ENCODE measurements around the gene BICC1. TPM values are rescaled to one million over a fixed set of nuclear protein-coding genes. Genes with fewer than 3 reads are reported as not detected.

BICC1 gene, protein sequence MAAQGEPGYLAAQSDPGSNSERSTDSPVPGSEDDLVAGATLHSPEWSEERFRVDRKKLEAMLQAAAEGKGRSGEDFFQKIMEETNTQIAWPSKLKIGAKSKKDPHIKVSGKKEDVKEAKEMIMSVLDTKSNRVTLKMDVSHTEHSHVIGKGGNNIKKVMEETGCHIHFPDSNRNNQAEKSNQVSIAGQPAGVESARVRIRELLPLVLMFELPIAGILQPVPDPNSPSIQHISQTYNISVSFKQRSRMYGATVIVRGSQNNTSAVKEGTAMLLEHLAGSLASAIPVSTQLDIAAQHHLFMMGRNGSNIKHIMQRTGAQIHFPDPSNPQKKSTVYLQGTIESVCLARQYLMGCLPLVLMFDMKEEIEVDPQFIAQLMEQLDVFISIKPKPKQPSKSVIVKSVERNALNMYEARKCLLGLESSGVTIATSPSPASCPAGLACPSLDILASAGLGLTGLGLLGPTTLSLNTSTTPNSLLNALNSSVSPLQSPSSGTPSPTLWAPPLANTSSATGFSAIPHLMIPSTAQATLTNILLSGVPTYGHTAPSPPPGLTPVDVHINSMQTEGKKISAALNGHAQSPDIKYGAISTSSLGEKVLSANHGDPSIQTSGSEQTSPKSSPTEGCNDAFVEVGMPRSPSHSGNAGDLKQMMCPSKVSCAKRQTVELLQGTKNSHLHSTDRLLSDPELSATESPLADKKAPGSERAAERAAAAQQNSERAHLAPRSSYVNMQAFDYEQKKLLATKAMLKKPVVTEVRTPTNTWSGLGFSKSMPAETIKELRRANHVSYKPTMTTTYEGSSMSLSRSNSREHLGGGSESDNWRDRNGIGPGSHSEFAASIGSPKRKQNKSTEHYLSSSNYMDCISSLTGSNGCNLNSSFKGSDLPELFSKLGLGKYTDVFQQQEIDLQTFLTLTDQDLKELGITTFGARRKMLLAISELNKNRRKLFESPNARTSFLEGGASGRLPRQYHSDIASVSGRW
- polyA plus RNA-seq = 6.2 TPM
- long read RNA-seq, donor 1 = 0 reads
- long read RNA-seq, donor 2 = 0 reads
- long read RNA-seq, donor 3 = 0 reads
- long read RNA-seq, donor 4 = 0 reads
- long read RNA-seq, donor 5, full-length matches to known transcripts = 1 of 1 reads
- long read RNA-seq, donor 5, partial matches to known transcripts = 0 of 1 reads
- long read RNA-seq, donor 5, other reads (novel, unspliced or antisense) = 0 of 1 reads
- long read RNA-seq, donor 6 = 0 reads
- long read RNA-seq, donor 7 = 0 reads
- long read RNA-seq, donor 8 = 0 reads
- long read RNA-seq, donor 9 = 0 reads
- long read RNA-seq, donor 10, full-length matches to known transcripts = 2 of 2 reads
- long read RNA-seq, donor 10, partial matches to known transcripts = 0 of 2 reads
- long read RNA-seq, donor 10, other reads (novel, unspliced or antisense) = 0 of 2 reads
- long read RNA-seq, donor 11 = 0 reads

DNA sequence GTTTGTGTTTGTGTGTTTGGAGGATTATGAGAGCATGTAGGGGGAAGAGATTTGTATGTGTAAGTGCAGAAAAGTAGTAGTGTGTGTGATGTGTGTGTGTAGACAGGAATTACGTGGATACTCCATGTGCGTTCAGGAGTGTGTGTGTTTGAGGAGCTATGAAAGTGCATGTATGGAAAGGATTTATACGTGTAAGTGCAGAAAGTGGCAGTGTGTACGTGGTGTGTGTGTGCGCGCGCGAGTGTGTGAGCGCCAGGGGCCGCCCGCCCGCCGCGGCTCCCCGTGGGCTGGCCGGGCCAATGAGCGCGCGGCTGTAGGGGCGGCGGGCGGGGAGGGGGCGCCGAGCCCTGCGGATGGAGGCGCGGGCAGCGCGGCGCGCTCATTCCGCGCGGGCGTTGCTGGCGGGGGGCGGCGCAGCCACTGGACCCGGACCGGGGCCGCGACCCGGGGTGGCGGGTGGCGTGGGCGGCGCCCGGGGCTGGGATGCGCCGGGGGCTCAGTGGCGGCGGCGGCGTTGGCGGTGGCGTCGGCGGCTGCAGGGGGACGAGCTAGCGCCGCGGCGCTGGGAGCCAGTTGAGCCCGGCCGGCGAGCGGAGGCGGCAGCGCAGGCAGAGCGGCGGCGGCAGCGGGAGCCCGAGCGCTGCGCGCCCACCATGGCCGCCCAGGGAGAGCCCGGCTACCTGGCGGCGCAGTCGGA is at the start of gene BICC1:
TSS of gene BICC1 (plus strand) at position 382 of the 697 bp plus-strand sequence. CDS start at position 654, 272 bp downstream.
- Histone ChIP-seq H3K27ac (ENCODE audit: low read length) (peak within 1 kb of the TSS; percentile 48), H3K27me3 (ENCODE audit: control insufficient read depth, insufficient read depth, low read length) (no peaks in the 10 kb centered on the region), H3K4me1 (ENCODE audit: control insufficient read depth, insufficient read depth, low read length) (no peaks in the 10 kb centered on the region), H3K9me3 (ENCODE audit: control insufficient read depth, low read depth, low read length) (no peaks in the 10 kb centered on the region), H3K4me3 (ENCODE audit: low read length) (peak within 1 kb of the TSS; percentile 74), H3K36me3 (ENCODE audit: control insufficient read depth, insufficient read depth, low read length) (no peaks in the 10 kb centered on the region)
- DNase-seq = peak; percentile 48 to 69
- no CpG with 5 or more reads among the region's 82 CpGs for WGBS (ENCODE audit: insufficient coverage, low lambda C conversion rate)

DNA sequence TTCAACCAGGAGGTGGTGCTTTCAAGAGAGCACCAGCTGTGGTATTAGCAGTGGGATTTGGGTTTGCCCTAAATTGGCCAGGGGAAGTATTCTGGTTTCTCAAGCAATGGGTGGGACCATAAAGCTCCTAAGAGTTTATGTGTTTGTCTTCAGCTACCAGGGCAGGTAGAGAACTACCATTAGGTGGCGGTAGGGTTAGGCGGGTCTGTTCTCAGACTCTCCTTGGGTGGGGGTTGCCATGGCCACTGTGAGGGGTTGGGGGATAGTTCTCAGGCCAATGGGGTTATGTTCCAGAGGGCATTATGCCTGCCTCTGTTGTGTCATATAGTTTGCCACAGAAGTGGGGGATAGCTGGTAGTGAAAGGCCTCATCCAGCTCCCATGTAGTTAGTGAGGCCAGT is 47.7 kb upstream of the BICC1 start:
- WGBS (ENCODE audit: insufficient coverage, low lambda C conversion rate) = no CpG with 5 or more reads among the region's 2 CpGs
- Histone ChIP-seq H3K9me3 (ENCODE audit: control insufficient read depth, low read depth, low read length) (no peaks in the 10 kb centered on the region), H3K27ac (ENCODE audit: low read length) (no peak overlapping the region), H3K4me3 (ENCODE audit: low read length) (no peak overlapping the region), H3K4me1 (ENCODE audit: control insufficient read depth, insufficient read depth, low read length) (peaks cover 12% of the 10 kb centered on the region), H3K36me3 (ENCODE audit: control insufficient read depth, insufficient read depth, low read length) (no peaks in the 10 kb centered on the region), H3K27me3 (ENCODE audit: control insufficient read depth, insufficient read depth, low read length) (peaks cover 5% of the 10 kb centered on the region)
- DNase-seq = no peak

DNA sequence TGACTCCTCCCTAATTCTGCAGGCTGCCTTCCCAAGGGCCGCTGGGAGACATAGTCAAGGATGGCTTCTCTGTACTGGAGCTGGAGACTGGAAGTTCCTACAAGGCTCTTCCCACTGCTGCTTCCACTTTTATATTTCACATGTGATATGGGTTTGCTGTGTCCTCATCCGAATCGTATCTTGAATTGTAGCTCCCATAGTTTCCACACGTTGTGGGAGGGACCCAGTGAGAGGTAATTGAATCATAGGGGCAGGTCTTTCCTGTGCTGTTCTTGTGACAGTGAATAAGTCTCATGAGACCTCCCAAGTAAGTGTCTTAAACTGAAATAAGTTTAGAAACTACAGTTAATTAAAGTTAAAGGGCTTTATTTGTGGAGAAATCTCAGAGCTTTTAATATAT is 47.0 kb upstream of the BICC1 start:
- Histone ChIP-seq H3K4me3 (ENCODE audit: low read length) (no peak overlapping the region), H3K4me1 (ENCODE audit: control insufficient read depth, insufficient read depth, low read length) (peaks cover 12% of the 10 kb centered on the region), H3K27ac (ENCODE audit: low read length) (no peak overlapping the region), H3K9me3 (ENCODE audit: control insufficient read depth, low read depth, low read length) (no peaks in the 10 kb centered on the region), H3K27me3 (ENCODE audit: control insufficient read depth, insufficient read depth, low read length) (peaks cover 5% of the 10 kb centered on the region), H3K36me3 (ENCODE audit: control insufficient read depth, insufficient read depth, low read length) (no peaks in the 10 kb centered on the region)
- DNase-seq = no peak
- no CpG with 5 or more reads among the region's 4 CpGs for WGBS (ENCODE audit: insufficient coverage, low lambda C conversion rate)

DNA sequence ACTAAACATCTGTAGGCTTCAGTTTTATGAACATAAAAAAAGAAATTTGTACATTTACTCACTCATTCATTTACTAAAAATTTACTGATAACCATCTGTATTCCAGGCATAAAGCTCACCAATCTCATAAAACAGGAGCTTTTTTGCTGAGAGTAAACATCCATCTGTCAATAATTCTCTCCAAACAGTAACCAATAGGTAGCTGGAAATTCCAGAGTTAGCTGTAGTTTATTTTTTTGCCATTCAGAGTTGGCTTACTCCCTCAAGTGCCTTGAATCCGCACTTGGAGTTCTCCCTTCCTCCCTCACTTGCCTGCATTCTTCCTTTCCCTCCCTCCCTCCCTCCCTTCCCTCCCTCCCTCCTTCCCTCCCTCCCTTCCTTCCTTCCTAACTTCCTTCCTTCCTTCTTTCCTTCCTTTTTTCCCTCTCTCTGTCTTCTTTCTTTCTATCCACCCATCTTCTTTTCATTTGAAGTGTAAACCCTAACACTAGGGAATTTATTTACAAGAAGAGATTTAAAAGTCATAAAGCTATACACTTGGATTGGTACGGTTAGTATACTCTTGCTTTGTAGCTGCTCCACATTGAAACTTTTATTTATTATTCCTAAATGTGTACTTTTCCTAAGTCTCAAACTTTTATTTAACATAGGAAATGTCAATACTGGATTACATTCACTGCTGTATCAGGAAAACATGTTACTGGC is 44.6 kb upstream of the BICC1 start:
- DNase-seq = no peak
- no CpG with 5 or more reads among the region's 2 CpGs for WGBS (ENCODE audit: insufficient coverage, low lambda C conversion rate)
- Histone ChIP-seq H3K27me3 (ENCODE audit: control insufficient read depth, insufficient read depth, low read length) (peaks cover 5% of the 10 kb centered on the region), H3K36me3 (ENCODE audit: control insufficient read depth, insufficient read depth, low read length) (no peaks in the 10 kb centered on the region), H3K27ac (ENCODE audit: low read length) (no peak overlapping the region), H3K4me1 (ENCODE audit: control insufficient read depth, insufficient read depth, low read length) (peaks cover 12% of the 10 kb centered on the region), H3K9me3 (ENCODE audit: control insufficient read depth, low read depth, low read length) (no peaks in the 10 kb centered on the region), H3K4me3 (ENCODE audit: low read length) (no peak overlapping the region)

DNA sequence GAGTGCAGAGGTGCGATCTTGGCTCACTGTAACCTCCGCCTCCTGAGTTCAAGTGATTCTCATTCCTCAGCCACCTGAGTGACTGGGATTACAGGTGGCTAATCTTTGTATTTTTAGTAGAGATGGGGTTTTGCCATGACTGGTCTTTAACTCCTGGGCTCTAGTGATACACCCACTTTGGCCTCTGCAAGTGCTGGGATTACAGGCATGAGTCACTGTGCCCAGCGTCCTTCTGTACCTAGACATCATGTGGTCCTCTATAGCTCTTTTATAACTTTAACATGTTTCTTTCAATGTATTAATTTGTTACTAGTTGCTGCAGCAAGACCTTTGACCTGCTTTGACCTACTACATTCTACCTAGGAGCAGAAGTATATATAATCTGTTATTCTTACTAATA is 38.7 kb upstream of the BICC1 start:
- peaks cover 11% of the 10 kb centered on the region for H3K4me1 ChIP-seq (ENCODE audit: control insufficient read depth, insufficient read depth, low read length)
- no peaks in the 10 kb centered on the region for H3K36me3 ChIP-seq (ENCODE audit: control insufficient read depth, insufficient read depth, low read length)
- H3K27ac ChIP-seq (ENCODE audit: low read length) = no peak overlapping the region
- no CpG with 5 or more reads among the region's 3 CpGs for WGBS (ENCODE audit: insufficient coverage, low lambda C conversion rate)
- no peaks in the 10 kb centered on the region for H3K9me3 ChIP-seq (ENCODE audit: control insufficient read depth, low read depth, low read length)
- H3K27me3 ChIP-seq (ENCODE audit: control insufficient read depth, insufficient read depth, low read length) = no peaks in the 10 kb centered on the region
- H3K4me3 ChIP-seq (ENCODE audit: low read length) = no peak overlapping the region
- DNase-seq = peak; percentile 54 to 70

DNA sequence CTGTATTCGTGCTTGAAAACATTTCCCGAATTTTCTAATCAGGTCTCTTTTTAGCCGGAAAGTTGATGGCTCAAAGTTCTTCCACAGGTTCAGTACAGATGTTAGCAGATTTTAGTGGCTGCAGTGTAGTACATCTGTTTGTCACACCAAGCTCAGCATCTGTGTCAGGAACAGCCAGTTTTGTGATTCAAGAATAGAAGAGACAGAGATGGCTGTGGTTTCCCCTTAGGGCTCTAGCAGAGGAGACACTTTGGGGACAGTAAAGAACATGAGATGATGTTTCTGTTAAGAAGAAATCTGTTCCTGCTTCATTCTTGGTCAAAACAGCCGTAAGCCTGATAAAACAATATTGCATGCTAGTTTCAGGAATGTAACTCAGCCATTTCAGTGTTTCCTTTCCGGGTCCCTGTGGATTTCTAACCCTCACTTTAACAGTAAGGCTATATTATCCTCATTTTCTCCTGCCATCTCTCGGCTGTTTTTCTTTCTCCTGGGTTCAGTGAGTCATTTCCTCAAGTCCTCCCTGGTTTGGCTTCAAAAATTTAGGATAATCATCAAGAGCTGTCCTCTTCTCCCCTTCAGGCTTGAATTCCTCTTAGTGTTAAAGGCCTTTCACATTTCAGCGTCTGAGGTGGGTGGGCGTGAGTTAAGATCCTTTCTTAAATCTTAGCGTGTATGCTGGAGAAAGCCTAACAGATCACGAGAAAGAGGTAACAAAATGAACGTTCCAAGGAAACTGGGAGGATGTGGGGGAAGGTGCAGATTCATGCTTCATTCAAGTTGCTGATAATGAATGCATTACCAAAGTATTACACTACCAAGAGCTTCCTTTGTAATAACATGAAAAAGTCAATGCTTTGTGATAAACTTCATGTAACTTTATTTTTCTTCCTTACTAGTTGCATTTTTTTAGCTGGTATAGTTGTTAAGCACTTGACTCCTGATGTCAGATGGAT is 37.1 kb upstream of the BICC1 start:
- H3K4me3 ChIP-seq (ENCODE audit: low read length) = no peak overlapping the region
- no peak overlapping the region for H3K27ac ChIP-seq (ENCODE audit: low read length)
- peaks cover 5% of the 10 kb centered on the region for H3K4me1 ChIP-seq (ENCODE audit: control insufficient read depth, insufficient read depth, low read length)
- H3K9me3 ChIP-seq (ENCODE audit: control insufficient read depth, low read depth, low read length) = no peaks in the 10 kb centered on the region
- no peaks in the 10 kb centered on the region for H3K27me3 ChIP-seq (ENCODE audit: control insufficient read depth, insufficient read depth, low read length)
- no peak for DNase-seq
- WGBS (ENCODE audit: insufficient coverage, low lambda C conversion rate) = 94% methylated on average over 2 of the region's 11 CpGs
- H3K36me3 ChIP-seq (ENCODE audit: control insufficient read depth, insufficient read depth, low read length) = no peaks in the 10 kb centered on the region

DNA sequence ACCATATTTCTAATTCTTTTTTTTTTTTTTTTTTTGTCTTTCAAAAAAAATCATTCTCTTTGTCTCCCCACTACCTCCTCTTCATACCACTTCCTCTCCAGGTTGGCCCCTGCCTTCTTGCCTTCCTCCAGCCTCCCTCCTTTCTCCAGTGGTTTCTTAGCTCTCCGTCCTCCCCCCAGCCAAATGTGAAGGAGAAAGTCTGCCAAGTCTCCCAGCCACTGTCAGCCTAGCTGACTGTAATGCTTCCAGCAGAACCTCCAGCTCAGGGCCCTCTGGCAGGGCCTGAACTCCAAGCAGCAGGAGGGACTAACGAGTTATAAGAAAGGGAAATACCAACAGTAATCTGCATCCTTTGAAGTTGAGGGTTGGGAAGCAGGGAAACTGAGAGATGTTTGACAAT is 35.5 kb upstream of the BICC1 start:
- Histone ChIP-seq H3K27ac (ENCODE audit: low read length) (no peak overlapping the region), H3K4me3 (ENCODE audit: low read length) (no peak overlapping the region), H3K9me3 (ENCODE audit: control insufficient read depth, low read depth, low read length) (no peaks in the 10 kb centered on the region), H3K36me3 (ENCODE audit: control insufficient read depth, insufficient read depth, low read length) (no peaks in the 10 kb centered on the region), H3K27me3 (ENCODE audit: control insufficient read depth, insufficient read depth, low read length) (no peaks in the 10 kb centered on the region), H3K4me1 (ENCODE audit: control insufficient read depth, insufficient read depth, low read length) (peaks cover 9% of the 10 kb centered on the region)
- DNase-seq = no peak
- WGBS (ENCODE audit: insufficient coverage, low lambda C conversion rate) = no CpG with 5 or more reads among the region's 2 CpGs

DNA sequence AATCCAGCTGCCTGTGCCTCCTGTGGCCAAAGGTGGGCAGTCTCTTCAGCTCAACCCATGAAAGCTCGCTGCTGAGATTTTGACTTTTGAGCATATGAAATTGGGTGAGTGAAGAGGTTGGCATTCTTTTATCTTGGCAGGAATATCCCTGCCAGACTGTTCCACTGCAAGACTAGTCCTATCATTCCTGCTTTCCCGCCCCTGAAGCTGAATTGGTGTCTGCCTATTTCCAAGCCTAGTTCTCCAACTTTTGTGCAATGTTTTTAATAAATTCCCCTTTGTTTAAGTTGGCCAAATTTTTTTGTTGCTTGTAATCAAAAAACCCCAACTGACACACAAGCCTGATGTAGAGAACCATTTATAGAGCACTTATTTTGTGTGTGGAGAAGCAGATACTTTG is 34.8 kb upstream of the BICC1 start:
- peaks cover 9% of the 10 kb centered on the region for H3K4me1 ChIP-seq (ENCODE audit: control insufficient read depth, insufficient read depth, low read length)
- no peak overlapping the region for H3K27ac ChIP-seq (ENCODE audit: low read length)
- no peaks in the 10 kb centered on the region for H3K9me3 ChIP-seq (ENCODE audit: control insufficient read depth, low read depth, low read length)
- no peak for DNase-seq
- no peaks in the 10 kb centered on the region for H3K36me3 ChIP-seq (ENCODE audit: control insufficient read depth, insufficient read depth, low read length)
- no peak overlapping the region for H3K4me3 ChIP-seq (ENCODE audit: low read length)
- no CpG with 5 or more reads among the region's 2 CpGs for WGBS (ENCODE audit: insufficient coverage, low lambda C conversion rate)
- H3K27me3 ChIP-seq (ENCODE audit: control insufficient read depth, insufficient read depth, low read length) = no peaks in the 10 kb centered on the region
